ENCODE data around the gene ZNF853.
"Not testable (repeated sequence)": the region's sequence is repeated elsewhere in the genome, so short reads cannot be mapped to it uniquely, and the experiment has no call there.

Gene ZNF853

GRCh38 chr7:6652446-6653011 is 37.1 kb downstream of the ZNF853 start:
- no peak for DNase-seq (ENCODE audit: low spot score)

GRCh38 chr7:6653071-6654003 is 37.9 kb downstream of the ZNF853 start:
- no peak for DNase-seq (ENCODE audit: low spot score)

GRCh38 chr7:6654113-6654841 is 38.9 kb downstream of the ZNF853 start:
- no peak for DNase-seq (ENCODE audit: low spot score)

- DNase-seq (ENCODE audit: low spot score) = no peak
Measured at GRCh38 chr7:6654842-6655610, 39.6 kb downstream of the ZNF853 start.

- DNase-seq (ENCODE audit: low spot score) = no peak
Measured at GRCh38 chr7:6655636-6656385, 40.4 kb downstream of the ZNF853 start.

- DNase-seq (ENCODE audit: low spot score) = no peak
Measured at GRCh38 chr7:6656413-6656812, 41.0 kb downstream of the ZNF853 start.

- no peak for DNase-seq (ENCODE audit: low spot score)
Measured at GRCh38 chr7:6658618-6659345, 43.4 kb downstream of the ZNF853 start.

GRCh38 chr7:6670851-6671250 is 55.4 kb downstream of the ZNF853 start:
- not testable (repeated sequence) for DNase-seq (ENCODE audit: low spot score)

Measured in AG08395 (cell line).